ENCODE results near the gene ATF7IP.

ATF7IP gene

DNA sequence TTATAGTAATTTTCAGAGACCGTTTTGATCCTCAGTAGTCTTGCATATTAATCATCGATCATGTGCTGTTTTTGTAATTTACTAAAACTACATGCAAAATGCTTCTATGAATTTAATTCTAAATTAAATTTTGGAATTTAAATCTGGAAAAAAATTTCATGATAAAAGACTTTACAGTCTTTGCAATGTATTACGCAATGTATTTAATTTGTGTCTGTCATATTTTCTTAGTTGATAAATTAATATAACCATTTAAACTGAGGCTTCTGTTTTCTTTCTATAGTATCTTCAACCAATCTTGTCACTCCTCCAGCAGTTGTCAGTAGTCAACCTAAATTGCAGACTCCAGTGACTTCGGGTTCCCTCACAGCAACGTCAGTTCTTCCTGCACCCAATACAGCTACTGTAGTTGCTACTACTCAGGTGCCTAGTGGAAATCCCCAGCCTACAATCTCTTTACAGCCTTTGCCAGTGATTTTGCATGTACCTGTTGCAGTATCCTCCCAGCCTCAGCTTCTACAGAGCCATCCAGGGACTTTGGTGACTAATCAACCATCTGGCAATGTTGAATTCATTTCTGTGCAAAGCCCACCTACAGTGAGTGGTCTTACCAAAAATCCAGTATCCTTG, 94.8 kb downstream of the ATF7IP start:
- Histone ChIP-seq H3K9ac (ENCODE audit: low read depth, low read length) (no peak overlapping the region), H3K9me3 (ENCODE audit: control insufficient read depth, insufficient read depth, low read length) (no peaks in the 10 kb centered on the region), H3K4me1 (ENCODE audit: insufficient read depth, low read length) (peaks cover 2% of the 10 kb centered on the region; the same call in 1 of the 2 replicates), H3K36me3 (ENCODE audit: insufficient read depth, low read length) (peaks cover 5% of the 10 kb centered on the region; the same call in 1 of the 2 replicates)

DNA sequence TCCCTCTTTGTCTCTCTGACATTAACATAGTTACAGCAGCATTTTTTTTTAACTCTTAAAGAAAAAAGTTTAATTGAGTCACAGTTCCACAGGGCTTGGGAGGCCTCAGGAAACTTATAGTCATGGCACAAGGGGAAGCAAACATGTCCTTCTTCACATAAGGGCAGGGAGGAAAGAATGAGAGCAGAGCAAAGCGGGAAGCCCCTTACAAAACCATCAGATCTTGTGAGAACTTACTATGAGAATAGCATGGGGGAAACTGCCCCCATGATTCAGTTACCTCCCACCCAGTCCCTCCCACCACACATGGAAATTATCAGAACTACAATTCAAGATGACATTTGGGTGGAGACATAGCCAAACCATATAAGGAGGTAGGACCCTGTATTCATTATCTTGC, 106.0 kb downstream of the ATF7IP start:
- no peak overlapping the region for H3K9ac ChIP-seq (ENCODE audit: low read depth, low read length)
- H3K4me1 ChIP-seq (ENCODE audit: insufficient read depth, low read length), result no peaks in the 10 kb centered on the region
- H3K36me3 ChIP-seq (ENCODE audit: insufficient read depth, low read length), result peaks cover 7% of the 10 kb centered on the region; the same call in 1 of the 2 replicates
- peaks cover 17% of the 10 kb centered on the region; the same call in 1 of the 2 replicates for H3K9me3 ChIP-seq (ENCODE audit: control insufficient read depth, insufficient read depth, low read length)

DNA sequence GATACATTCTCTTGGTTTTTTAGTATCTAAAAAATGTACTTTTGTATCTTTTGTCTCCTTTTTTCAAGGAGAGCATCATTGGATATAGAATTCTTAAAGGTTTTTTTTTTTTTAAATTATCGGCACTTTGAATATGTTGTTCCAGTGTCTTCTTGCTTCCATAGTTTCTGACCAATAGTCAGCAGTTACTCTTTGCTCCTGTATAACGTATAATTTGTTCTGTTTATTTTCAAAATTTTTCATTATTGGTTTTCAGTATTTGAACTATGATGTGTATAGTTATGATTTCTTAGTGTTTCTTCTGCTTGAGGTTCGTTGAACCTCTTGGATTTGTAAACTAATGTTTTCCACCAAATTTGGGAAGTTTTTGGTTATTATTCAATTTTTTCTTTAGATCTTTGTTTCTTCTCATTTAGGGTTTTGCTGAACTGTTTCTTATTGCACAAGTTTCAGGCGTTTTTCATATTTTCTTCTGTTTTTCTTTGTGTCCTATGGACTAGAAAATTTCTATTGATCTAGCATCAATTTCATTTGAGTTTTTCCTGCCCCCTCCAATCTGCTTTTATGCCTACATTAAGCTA, 108.3 kb downstream of the ATF7IP start:
- H3K9ac ChIP-seq (ENCODE audit: low read depth, low read length), result no peak overlapping the region
- H3K9me3 ChIP-seq (ENCODE audit: control insufficient read depth, insufficient read depth, low read length), result peaks cover 17% of the 10 kb centered on the region; the same call in 1 of the 2 replicates
- peaks cover 7% of the 10 kb centered on the region; the same call in 1 of the 2 replicates for H3K36me3 ChIP-seq (ENCODE audit: insufficient read depth, low read length)
- H3K4me1 ChIP-seq (ENCODE audit: insufficient read depth, low read length), result no peaks in the 10 kb centered on the region

DNA sequence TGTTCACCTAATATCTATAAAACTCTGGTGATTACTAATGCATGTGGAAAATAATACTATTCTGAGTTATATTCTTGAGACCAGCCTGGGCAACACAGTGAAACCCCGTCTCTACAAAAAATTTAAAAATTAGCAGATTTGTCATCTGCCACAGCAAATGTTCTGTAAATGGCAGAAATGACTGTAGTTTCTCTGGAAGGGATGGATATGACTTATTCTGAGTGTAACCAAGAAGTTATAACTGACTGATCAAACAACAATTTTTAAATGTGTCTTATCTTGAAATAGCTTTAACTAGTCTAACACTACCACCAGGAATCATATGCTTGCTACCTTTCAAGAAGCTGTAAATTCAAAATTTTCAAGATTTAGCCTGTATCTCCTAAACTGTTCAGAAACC, 113.5 kb downstream of the ATF7IP start:
- no peak overlapping the region for H3K9ac ChIP-seq (ENCODE audit: low read depth, low read length)
- H3K4me1 ChIP-seq (ENCODE audit: insufficient read depth, low read length), result no peaks in the 10 kb centered on the region
- peaks cover 10% of the 10 kb centered on the region for H3K36me3 ChIP-seq (ENCODE audit: insufficient read depth, low read length)
- H3K9me3 ChIP-seq (ENCODE audit: control insufficient read depth, insufficient read depth, low read length), result peaks cover 7% of the 10 kb centered on the region; the same call in 1 of the 2 replicates

DNA sequence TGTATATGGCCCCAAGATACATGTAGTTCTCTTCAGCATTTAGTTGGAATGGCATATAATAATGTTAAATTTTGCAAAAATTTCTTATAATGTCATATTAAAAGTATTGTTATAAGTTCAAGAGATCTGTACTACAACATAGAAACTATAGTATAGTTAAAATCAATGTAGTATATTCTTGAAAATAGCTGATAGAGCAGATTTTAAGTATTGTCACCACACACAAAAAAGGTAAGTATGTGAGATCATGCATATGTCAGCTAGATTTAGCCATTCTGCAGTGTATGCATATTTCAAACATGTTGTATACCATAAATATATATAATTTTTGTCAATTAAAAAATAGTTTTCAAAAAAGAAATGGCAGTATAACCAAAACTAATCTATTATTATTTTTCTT, 115.7 kb downstream of the ATF7IP start:
- Histone ChIP-seq H3K9me3 (ENCODE audit: control insufficient read depth, insufficient read depth, low read length) (no peaks in the 10 kb centered on the region), H3K9ac (ENCODE audit: low read depth, low read length) (no peak overlapping the region), H3K4me1 (ENCODE audit: insufficient read depth, low read length) (no peaks in the 10 kb centered on the region), H3K36me3 (ENCODE audit: insufficient read depth, low read length) (peaks cover 10% of the 10 kb centered on the region)

DNA sequence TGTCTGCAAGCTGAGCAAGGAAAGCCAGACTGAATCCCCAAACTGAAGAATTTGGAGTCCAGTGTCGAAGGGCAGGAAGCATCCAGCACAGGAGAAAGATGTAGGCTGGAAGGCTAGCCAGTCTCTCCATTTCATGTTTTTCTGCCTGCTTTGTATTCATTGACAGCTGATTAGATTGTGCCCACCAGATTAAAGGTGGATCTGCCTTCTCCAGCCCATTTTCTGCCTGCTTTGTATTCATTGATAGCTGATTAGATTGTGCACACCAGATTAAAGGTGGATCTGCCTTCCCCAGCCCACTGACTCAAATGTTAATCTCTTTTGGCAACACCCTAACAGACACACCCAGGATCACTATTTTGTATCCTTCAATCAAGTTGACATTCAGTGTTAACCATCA, 116.9 kb downstream of the ATF7IP start:
- Histone ChIP-seq H3K36me3 (ENCODE audit: insufficient read depth, low read length) (peaks cover 12% of the 10 kb centered on the region), H3K9me3 (ENCODE audit: control insufficient read depth, insufficient read depth, low read length) (no peaks in the 10 kb centered on the region), H3K9ac (ENCODE audit: low read depth, low read length) (no peak overlapping the region), H3K4me1 (ENCODE audit: insufficient read depth, low read length) (no peaks in the 10 kb centered on the region)

DNA sequence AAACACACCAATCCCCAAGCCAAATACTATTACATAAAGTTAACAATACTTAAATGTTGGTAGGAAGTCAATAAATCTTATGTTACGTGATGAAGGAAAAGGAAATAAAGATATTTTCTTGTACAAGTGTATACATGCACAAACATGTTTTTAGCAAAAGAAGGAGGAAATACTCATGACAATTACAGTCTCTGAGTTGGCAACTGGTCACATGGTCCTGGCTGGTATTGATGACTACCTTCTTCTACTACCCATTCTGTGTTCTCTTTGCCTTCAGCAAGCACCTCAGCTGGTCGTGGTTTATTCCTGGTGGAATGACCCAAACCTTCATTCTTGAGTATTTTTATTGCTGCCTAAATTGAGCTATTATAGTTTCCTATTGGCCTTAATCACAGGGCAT, 117.4 kb downstream of the ATF7IP start:
- Histone ChIP-seq H3K4me1 (ENCODE audit: insufficient read depth, low read length) (no peaks in the 10 kb centered on the region), H3K9ac (ENCODE audit: low read depth, low read length) (no peak overlapping the region), H3K36me3 (ENCODE audit: insufficient read depth, low read length) (peaks cover 14% of the 10 kb centered on the region), H3K9me3 (ENCODE audit: control insufficient read depth, insufficient read depth, low read length) (no peaks in the 10 kb centered on the region)

DNA sequence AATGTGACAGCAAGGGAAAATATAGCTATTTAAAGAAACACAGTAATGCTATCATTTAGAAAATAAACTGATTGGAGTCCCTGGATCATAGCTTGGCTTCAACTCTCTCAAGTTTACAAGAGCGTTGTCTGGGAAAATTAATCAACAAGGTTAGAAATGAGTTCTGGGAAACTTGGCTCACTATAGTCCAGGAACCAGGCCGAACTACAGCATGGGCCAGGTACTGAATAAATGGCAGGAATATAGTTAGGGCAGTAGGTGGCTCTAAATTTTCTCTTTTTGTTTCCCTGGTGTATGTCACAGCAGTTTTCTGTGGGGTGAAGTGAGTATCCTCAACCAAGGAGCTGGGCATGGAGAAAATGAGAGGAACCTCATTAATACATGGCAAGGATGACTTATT, 129.8 kb downstream of the ATF7IP start:
- no peak overlapping the region for H3K9ac ChIP-seq (ENCODE audit: low read depth, low read length)
- no peaks in the 10 kb centered on the region for H3K9me3 ChIP-seq (ENCODE audit: control insufficient read depth, insufficient read depth, low read length)

DNA sequence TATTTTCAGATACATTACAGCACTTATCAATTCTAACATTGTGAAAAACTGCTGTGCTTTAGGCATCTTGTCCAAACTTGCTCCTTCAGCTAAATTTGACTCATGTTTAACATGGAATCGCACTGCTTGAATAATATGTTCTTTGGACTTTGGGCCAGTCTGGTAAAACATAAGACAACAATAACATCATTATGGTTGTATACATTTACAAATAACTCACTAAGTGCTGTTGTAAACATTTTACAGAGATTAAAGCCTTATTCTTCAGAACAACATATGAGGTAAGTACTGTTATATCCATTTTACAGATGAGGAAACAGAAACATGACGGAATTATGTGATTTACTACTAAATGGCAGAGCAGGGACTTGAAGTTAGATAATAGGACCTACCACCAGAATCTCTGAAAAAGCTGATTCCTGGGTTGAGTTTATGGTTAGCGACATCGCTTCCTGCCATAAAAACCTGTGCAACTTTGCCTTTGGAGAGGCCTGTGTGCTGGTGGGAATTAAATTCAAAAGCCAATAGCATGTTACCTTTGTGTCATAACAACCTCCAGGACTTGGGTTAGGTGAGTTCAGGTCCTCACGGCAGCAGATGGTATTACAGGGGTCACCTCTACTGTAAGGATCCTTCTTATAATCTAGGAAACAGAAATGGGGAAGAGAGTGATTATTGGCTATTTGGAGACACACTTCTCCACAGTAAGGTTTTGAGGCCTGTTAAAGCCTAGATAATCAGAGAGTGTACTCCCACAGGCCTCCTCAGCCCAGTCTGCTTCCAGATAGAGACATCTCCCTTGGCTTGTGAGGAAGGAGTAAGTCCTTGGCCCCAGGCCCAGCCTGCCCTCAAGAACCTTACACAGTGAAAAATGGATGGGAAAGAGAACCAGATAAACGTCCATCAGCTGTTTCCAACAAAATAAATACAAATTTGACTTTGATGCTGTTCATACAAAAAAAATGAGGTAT, 140.4 kb downstream of the ATF7IP start:
- Histone ChIP-seq H3K36me3 (ENCODE audit: insufficient read depth, low read length) (peaks cover 12% of the 10 kb centered on the region), H3K4me1 (ENCODE audit: insufficient read depth, low read length) (peaks cover 6% of the 10 kb centered on the region; the same call in 1 of the 2 replicates), H3K9ac (ENCODE audit: low read depth, low read length) (no peak overlapping the region), H3K9me3 (ENCODE audit: control insufficient read depth, insufficient read depth, low read length) (no peaks in the 10 kb centered on the region)

More for the DNA sequence above, 129.8 kb downstream of the ATF7IP start:
- no peaks in the 10 kb centered on the region for H3K4me1 ChIP-seq (ENCODE audit: insufficient read depth, low read length)
- peaks cover 10% of the 10 kb centered on the region; the same call in 1 of the 2 replicates for H3K36me3 ChIP-seq (ENCODE audit: insufficient read depth, low read length)

DNA sequence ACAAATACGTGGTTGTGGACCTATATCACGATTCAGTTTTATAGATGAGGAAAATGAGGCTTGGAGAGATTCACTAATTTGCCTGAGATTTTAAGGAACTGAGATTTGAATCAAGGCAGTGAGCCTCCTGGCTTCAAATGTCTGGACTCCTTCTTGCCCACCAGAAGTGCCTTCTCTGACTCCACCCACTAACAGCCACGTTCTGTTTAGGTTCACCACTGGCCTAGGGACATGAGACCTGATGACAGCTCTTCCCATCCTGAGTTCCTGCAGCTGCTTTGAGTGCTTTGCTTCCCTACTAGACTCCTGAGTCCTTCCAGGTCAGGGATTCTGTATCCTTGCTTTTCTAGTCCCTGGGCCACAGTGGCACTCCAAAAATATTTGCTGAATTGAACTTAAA, 145.1 kb downstream of the ATF7IP start:
- Histone ChIP-seq H3K9me3 (ENCODE audit: control insufficient read depth, insufficient read depth, low read length) (no peaks in the 10 kb centered on the region), H3K36me3 (ENCODE audit: insufficient read depth, low read length) (peaks cover 3% of the 10 kb centered on the region; the same call in 1 of the 2 replicates), H3K9ac (ENCODE audit: low read depth, low read length) (no peak overlapping the region), H3K4me1 (ENCODE audit: insufficient read depth, low read length) (no peaks in the 10 kb centered on the region)

DNA sequence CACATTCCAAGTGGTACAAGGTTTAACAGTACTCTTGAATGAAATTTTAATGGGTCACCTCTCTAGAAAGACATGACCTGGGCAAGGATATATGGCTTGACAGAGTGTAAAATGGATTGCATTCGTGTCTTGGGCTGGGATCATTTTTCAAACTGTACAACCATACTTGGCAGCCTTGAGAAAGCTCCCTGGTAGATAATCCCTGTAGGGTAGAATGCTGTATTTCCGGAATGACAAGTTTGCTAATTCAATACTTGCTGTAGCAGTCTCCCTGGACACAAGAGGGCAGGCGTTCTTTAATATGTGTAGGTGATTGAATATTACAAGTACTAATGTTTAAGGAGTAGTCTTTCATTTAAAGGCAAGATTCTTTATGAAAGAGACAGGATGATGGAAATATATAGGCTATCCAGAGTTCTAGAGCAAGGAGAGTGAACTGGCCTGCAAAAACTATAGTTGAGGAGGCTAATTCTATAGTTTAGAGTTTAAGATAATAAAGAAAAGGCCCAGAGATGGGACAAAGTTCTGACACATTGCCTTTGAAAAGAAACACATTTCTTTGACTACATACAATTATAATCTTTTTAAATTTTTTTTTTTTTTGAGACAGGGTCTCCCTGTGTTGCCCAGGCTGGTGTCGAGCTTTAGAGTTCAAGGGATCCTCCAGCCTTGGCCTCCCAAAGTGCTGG, 148.8 kb downstream of the ATF7IP start:
- Histone ChIP-seq H3K9me3 (ENCODE audit: control insufficient read depth, insufficient read depth, low read length) (no peaks in the 10 kb centered on the region), H3K4me1 (ENCODE audit: insufficient read depth, low read length) (no peaks in the 10 kb centered on the region), H3K9ac (ENCODE audit: low read depth, low read length) (no peak overlapping the region), H3K36me3 (ENCODE audit: insufficient read depth, low read length) (no peaks in the 10 kb centered on the region; the same call in 1 of the 2 replicates)

DNA sequence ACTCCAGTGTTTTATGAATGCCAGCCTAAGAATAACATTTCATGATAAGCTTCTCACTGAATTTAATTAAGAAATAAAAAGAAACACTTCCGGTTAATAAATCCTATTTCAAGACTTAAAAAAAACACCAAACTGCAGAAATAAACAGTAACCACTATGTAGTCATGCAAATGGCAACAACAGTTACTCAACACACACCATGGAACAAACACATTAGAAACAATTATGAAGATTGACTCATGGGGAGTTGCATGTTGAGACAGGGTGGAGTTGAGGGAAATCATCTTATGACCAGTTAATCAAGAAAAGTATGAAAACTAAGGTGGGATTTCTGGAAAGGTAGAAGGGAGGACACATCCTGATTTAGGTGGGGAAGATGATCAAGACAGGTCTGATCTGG, 149.5 kb downstream of the ATF7IP start:
- no peak overlapping the region for H3K9ac ChIP-seq (ENCODE audit: low read depth, low read length)
- no peaks in the 10 kb centered on the region; the same call in 1 of the 2 replicates for H3K36me3 ChIP-seq (ENCODE audit: insufficient read depth, low read length)
- H3K9me3 ChIP-seq (ENCODE audit: control insufficient read depth, insufficient read depth, low read length), result no peaks in the 10 kb centered on the region
- no peaks in the 10 kb centered on the region for H3K4me1 ChIP-seq (ENCODE audit: insufficient read depth, low read length)

DNA sequence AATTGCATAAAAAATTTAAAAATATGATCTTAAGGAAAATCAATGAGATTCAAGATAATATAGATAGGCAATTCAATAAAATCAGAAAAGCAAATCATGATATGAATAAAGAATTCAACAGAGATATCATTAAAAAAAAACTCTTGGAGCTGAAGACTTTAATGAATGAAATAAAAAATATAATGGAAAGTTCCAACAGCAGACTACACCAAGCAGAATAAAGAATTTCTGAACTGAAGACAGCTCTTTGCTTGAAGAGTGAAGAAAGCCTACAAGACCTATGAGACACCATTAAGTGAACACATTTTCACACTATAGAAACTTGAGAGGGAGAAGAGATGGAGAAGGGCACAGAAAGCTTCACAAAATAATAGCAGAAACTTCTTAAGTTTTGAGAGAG, 156.3 kb downstream of the ATF7IP start:
- Histone ChIP-seq H3K9me3 (ENCODE audit: control insufficient read depth, insufficient read depth, low read length) (no peaks in the 10 kb centered on the region; the same call in 1 of the 2 replicates), H3K4me1 (ENCODE audit: insufficient read depth, low read length) (no peaks in the 10 kb centered on the region), H3K36me3 (ENCODE audit: insufficient read depth, low read length) (no peaks in the 10 kb centered on the region), H3K9ac (ENCODE audit: low read depth, low read length) (no peak overlapping the region)

DNA sequence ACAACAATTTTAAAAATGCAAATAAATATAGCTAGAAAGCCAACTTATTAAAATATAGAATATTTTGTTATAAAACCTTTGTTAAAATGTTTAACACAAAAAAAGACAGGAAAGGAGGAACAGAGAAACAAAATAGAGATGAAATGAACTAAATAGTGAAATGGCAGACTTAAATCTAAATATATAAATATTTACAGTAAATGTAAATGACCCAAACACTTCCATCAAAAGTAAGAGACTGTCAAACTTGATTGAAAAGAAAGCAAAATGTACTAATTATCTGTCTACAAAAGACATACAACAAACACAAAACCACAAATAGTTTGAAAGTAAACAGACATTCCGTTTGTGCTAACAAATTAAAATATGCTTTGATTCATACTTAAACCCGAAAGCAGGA, 160.5 kb downstream of the ATF7IP start:
- Histone ChIP-seq H3K9me3 (ENCODE audit: control insufficient read depth, insufficient read depth, low read length) (no peaks in the 10 kb centered on the region; the same call in 1 of the 2 replicates), H3K4me1 (ENCODE audit: insufficient read depth, low read length) (no peaks in the 10 kb centered on the region), H3K9ac (ENCODE audit: low read depth, low read length) (no peak overlapping the region), H3K36me3 (ENCODE audit: insufficient read depth, low read length) (no peaks in the 10 kb centered on the region)

All from ES-I3 (cell line).